Effector memory CD8-positive, alpha-beta T cell (primary cell): Measurements from ENCODE around the gene TMEM11.
A peak's percentile ranks its signal among the peaks of the same experiment; 100 is the strongest.

ENCODE experiments used
- ATAC-seq: fragments of 150-1000 bp; cut with Tn5 transposase; replicated peaks from 2 replicates; pipeline ENCODE4 v1.10.0; 2021; ENCODE audit warnings: mild to moderate bottlenecking, moderate library complexity
- DNase-seq, 3 experiments: peaks; one replicate each; pipeline ENCODE4 v3.0.0; 2021
- H3K27ac Mint-ChIP-seq, 2 donors: one replicate each; pipeline ENCODE4 v1.8.0; 2022; ENCODE audit warnings: mild to moderate bottlenecking in 2 of 2, mixed read lengths in 2 of 2, moderate library complexity in 2 of 2
- H3K27me3 Mint-ChIP-seq, 2 donors: one replicate each; pipeline ENCODE4 v1.8.0; 2022; ENCODE audit warnings: mixed read lengths in 2 of 2
- H3K36me3 Mint-ChIP-seq: one replicate; pipeline ENCODE4 v1.8.0; 2022; ENCODE audit warnings: mild to moderate bottlenecking, moderate library complexity, mixed read lengths; ENCODE audit not compliant: insufficient read depth
- H3K4me1 Mint-ChIP-seq, 2 donors: one replicate each; pipeline ENCODE4 v1.8.0; 2022; ENCODE audit warnings: low read depth in 2 of 2, mixed read lengths in 2 of 2
- H3K4me3 Mint-ChIP-seq, 2 donors: one replicate each; pipeline ENCODE4 v1.8.0; 2022; ENCODE audit warnings: mild to moderate bottlenecking in 2 of 2, mixed read lengths in 2 of 2, moderate library complexity in 2 of 2
- H3K9me3 Mint-ChIP-seq, 2 donors: one replicate each; pipeline ENCODE4 v1.8.0; 2022; ENCODE audit warnings: mixed read lengths in 2 of 2

TMEM11 gene

DNA sequence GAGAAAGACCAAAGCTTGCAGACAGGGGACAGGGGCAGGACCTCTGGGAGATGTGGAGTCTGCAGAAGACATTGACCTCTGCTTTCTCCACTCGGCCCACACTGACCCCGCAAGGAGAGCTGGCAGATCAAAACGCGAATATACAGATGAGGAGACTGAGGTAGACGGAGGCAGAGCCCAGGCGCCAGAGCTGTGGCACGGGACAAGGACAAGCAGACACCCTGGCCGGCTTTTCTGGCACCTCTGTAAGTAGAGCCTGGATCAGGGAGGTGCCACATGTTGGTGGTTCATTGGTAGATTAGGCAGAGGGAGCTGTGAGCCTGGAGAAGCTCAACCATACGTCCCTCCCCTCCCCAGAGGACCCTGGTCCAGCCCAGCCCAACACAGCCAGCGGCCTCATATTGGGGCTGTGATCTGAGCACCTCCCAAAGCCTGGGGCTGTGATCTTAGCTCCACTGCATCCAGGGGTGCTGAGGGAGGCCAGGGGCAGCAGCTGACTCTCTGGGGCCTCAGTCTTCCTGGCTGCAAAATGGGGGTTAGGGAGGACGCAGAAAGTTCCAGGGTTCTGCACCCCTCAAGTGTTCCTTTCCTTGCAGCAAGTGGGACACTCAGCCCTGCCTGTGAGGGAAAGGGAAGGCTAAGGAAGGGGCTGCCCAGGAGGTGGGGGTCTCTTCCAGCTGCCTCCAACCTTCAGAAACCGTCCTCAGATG is 35.3 kb upstream of the TMEM11 start:
- Mint-ChIP-seq H3K4me3 (no peak overlapping the region), H3K27me3 (no peaks in the 10 kb centered on the region), H3K4me1 (peaks cover 35 to 45% of the 10 kb centered on the region in 2 donors), H3K27ac (peak overlapping the region in 1 of 2 donors; percentile 6), H3K36me3 (peaks cover 8% of the 10 kb centered on the region), H3K9me3 (no peaks in the 10 kb centered on the region)
- DNase-seq (no peak), ATAC-seq (no peak)

DNA sequence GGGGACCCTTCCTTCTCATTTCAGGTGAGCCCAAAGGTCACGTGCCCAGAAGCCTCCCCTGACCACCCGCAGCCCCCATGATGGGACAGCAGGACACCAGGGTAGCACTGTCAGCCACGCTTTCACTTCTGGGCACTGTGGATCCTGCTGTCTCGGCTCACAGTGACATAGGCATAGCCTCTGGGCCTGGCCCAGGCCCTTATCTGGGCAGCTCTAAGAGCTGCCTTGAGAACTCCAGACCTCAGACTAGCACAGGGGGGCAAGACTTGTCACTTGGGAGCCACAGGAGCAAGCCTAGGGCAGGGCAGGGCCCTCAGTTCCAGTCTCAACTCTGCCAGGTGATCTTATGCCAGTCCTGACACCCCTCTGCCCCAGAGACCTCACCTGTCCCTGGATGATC is 34.5 kb upstream of the TMEM11 start:
- peak overlapping the region; percentile 19 to 81 for H3K27ac Mint-ChIP-seq
- H3K36me3 Mint-ChIP-seq, result peaks cover 7% of the 10 kb centered on the region
- H3K9me3 Mint-ChIP-seq, result no peaks in the 10 kb centered on the region
- no peak overlapping the region for H3K4me3 Mint-ChIP-seq
- H3K4me1 Mint-ChIP-seq, result peaks cover 31 to 39% of the 10 kb centered on the region in 2 donors
- H3K27me3 Mint-ChIP-seq, result no peaks in the 10 kb centered on the region
- DNase-seq (no peak), ATAC-seq (no peak)

DNA sequence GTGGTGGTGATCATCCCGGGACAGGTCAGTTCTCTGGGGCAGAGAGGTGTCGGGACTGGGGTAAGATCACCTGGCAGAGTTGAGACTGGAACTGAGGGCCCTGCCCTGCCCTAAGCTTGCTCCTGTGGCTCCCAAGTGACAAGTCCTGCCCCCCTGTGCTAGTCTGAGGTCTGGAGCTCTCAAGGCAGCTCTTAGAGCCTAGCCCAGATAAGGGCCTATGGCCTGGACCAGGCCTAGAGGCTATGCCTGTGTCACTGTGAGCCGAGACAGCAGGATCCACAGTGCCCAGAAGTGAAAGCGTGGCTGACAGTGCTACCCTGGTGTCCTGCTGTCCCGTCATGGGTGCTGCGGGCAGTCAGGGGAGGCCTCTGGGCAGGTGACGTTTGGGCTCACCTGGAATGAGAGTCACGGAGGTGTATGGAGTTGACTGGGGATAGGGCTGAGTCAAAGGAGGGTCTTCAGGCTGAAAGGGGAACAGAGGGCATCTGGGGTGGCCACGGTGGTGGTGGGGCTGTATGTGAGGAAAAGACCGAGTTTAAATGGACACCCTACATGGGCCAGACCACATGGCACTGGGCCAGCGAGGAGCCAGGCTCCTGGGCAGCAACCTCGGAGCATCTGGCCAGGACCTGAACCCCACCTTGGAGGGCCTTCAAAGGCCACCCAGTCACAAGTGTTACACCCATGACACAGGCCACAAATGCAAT is 33.7 kb upstream of the TMEM11 start:
- peak overlapping the region; percentile 19 to 81 for H3K27ac Mint-ChIP-seq
- DNase-seq (no peak), ATAC-seq (no peak)
- peaks cover 29 to 38% of the 10 kb centered on the region in 2 donors for H3K4me1 Mint-ChIP-seq
- H3K36me3 Mint-ChIP-seq, result peaks cover 3% of the 10 kb centered on the region
- H3K27me3 Mint-ChIP-seq, result no peaks in the 10 kb centered on the region
- H3K4me3 Mint-ChIP-seq, result no peak overlapping the region
- H3K9me3 Mint-ChIP-seq, result no peaks in the 10 kb centered on the region

DNA sequence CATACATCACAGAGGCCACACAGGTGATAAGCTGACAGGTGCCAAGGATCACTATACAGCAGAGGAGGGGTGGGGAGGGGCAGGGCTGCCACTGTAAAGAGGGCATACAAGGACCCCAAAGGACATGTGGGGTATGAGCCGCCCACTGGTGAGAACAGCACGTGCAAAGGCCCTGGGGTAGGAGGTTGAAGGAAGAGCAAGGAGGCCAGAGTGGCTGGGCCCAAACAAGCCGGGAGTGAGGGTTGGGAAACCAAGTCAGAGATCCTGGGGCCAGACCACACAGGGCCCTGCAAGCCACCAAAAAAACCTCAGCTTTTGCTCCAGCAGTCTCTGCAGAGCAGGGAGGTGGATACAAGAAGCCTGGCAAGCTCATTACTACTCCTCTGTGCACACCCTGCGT is 32.7 kb upstream of the TMEM11 start:
- H3K4me1 Mint-ChIP-seq, result peaks cover 23 to 29% of the 10 kb centered on the region in 2 donors
- H3K27ac Mint-ChIP-seq, result peak overlapping the region in 1 of 2 donors; percentile 44
- ATAC-seq (no peak), DNase-seq (no peak)
- H3K36me3 Mint-ChIP-seq, result peaks cover 6% of the 10 kb centered on the region
- no peaks in the 10 kb centered on the region for H3K27me3 Mint-ChIP-seq
- H3K4me3 Mint-ChIP-seq, result no peak overlapping the region
- no peaks in the 10 kb centered on the region for H3K9me3 Mint-ChIP-seq

DNA sequence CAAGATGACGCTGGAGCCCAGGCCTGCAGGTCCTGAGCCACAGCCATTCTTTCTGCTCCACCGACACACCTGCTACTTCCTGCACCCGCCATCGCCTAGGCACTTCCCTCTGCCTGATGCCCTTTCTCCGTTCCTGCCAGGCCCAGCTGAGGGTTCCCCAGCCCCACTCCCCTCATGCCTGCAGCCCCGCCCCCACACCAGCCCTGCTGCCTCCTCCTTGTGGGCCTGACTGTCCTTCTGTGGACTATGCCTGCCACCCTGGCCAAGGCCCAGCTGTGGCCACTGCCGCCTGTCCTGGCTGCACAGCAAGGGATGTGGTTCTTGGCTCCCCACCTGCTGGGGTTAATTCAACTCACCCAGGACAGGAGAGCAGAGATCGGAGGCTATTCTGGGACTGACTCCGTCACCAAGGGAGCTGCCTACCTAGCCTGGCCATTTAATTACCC is 31.7 kb upstream of the TMEM11 start:
- Mint-ChIP-seq H3K27me3 (no peaks in the 10 kb centered on the region), H3K4me3 (no peak overlapping the region), H3K36me3 (peaks cover 8% of the 10 kb centered on the region), H3K4me1 (peaks cover 19 to 22% of the 10 kb centered on the region in 2 donors), H3K27ac (no peak overlapping the region), H3K9me3 (no peaks in the 10 kb centered on the region)
- ATAC-seq, result no peak
- DNase-seq, result no peak

DNA sequence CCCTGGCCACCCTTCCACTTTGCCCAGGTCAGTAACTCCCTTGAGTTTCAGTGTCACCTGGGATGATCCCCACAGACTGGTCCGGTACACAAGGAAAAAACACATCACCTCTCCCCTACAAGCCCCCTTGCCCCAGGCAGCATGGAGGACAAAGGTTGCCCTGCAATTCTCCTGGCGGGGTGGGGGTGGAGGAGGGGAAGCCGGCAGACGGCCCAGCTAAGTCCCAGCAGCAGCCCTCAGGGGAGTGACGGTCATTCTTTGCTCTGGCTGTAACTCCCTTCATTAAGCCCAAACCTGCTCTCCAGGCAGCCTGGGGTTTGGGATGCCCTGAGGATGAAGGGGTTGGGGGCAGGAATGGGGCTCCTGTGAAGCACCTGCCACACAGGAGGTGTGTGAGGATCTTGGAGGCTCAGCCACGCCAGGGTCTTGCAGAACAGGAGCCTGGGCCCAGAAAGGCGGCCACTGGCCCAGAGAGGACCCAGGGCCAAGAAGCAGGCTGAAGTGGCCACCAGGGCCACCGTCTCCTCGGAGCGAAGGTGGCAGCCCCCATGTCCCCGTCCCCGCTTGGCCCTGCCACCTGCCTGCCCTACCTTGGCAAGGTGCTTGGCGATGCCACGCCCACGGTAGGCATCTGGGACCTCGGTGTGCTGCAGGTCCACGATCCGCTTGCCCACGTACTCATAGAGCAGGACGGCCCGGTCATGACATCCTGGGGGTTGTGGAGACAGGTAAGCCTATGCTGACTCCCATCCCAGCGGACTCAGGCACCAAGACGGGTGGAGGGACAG is 29.7 kb upstream of the TMEM11 start:
- Mint-ChIP-seq H3K36me3 (peaks cover 8% of the 10 kb centered on the region), H3K27ac (no peak overlapping the region), H3K9me3 (no peaks in the 10 kb centered on the region), H3K27me3 (no peaks in the 10 kb centered on the region), H3K4me1 (peaks cover 4 to 8% of the 10 kb centered on the region in 2 donors), H3K4me3 (no peak overlapping the region)
- ATAC-seq (no peak), DNase-seq (no peak)

DNA sequence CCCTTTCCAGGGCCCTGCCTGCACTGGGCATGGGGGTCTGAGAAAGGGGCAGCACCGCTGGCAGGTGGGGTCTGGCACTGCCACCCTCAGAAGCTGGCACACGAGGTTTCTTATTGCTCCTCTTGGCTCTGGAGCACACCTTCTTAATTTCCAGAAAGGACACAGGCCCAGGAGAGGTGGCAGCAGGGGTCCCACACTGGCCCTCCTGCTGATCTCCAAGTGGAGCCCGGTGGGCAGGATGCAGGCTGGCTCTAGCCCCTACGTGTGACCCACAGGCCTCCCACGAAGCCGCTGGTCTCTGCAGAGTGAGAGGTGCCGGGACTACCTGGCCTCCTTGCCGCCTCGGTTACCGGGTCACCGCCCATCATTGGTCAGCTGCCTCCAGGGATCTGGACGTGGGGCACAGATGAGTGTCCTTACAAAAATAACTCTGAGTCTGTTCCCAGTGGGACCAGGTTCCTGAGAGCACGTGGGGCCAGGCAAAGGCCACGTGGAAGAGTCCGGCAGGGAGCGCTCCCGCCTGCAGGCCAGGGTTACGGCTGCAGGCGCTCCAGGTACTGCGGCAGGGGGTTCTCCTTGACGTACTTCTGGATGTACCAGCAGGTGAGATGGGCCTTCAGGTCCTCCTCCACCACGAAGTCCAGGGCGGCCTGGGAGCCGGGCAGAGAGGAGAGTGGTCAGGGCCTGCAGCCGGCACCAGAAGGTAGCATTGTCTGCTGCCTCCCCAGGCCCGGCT is 29.0 kb upstream of the TMEM11 start:
- Mint-ChIP-seq H3K4me3 (no peak overlapping the region), H3K27ac (no peak overlapping the region), H3K4me1 (peaks cover 3 to 4% of the 10 kb centered on the region in 2 donors), H3K9me3 (no peaks in the 10 kb centered on the region), H3K36me3 (peaks cover 8% of the 10 kb centered on the region), H3K27me3 (no peaks in the 10 kb centered on the region)
- no peak for ATAC-seq
- no peak for DNase-seq

DNA sequence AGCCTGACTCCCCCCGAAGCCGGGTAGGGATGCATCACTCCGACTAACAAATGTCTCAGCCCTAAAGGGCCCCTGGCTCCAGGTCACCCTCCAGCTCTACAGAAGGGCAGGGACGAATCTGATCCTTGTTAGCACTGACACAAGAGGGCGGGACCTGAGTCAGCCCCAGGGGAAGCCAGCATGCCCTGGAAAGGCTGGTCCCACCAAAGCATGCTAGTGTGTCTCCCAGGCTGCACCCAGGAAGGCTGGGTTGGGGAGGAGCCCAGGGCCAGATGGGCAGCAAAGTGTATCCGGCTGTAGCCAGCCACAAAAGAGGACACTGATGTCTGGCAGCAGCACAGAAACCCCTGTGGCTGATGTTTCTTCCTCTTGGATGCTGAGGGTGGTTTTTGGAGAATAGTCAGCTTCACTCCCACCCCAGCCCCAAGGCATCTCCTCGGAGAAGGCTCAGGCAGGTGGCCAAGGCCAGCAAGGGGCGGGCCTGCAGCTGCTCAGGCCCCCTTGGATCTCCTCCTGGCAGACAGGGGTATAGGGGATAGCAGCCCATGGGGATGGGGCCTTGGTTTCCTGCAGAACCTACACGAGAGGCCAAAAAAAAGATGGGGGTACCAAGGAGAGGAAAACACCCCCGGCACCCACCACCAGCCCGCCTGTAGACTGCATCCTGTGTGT is 28.2 kb upstream of the TMEM11 start:
- no peak for ATAC-seq
- no peak overlapping the region for H3K4me3 Mint-ChIP-seq
- peaks cover 8% of the 10 kb centered on the region for H3K36me3 Mint-ChIP-seq
- peak overlapping the region in 1 of 2 donors; percentile 27 for H3K27ac Mint-ChIP-seq
- no peaks in the 10 kb centered on the region for H3K9me3 Mint-ChIP-seq
- DNase-seq, result no peak
- H3K4me1 Mint-ChIP-seq, result no peaks in the 10 kb centered on the region
- no peaks in the 10 kb centered on the region for H3K27me3 Mint-ChIP-seq

DNA sequence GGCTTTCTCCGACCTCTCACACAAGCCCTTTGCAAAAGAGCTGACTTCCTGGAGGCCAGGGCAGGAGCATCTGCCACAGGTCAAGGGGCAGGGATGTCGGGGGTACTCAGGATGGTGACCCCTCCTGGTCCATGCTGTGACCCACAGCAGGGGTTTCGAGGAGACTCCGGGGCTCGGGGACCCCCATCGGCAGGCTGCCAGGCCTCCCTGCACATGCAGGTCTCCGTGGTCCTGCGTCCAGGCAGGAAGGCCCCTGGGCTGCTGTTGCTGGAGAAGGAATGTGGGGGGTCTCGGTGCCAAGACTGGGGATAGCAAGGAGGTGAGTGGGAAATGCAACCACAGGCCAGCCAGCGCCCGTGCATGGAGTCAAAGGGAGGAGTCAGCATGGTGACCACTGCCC is 27.6 kb upstream of the TMEM11 start:
- Mint-ChIP-seq H3K4me3 (no peak overlapping the region), H3K9me3 (no peaks in the 10 kb centered on the region), H3K27ac (peak overlapping the region in 1 of 2 donors; percentile 27), H3K27me3 (no peaks in the 10 kb centered on the region), H3K36me3 (peaks cover 8% of the 10 kb centered on the region), H3K4me1 (no peaks in the 10 kb centered on the region)
- ATAC-seq (no peak), DNase-seq (no peak)

DNA sequence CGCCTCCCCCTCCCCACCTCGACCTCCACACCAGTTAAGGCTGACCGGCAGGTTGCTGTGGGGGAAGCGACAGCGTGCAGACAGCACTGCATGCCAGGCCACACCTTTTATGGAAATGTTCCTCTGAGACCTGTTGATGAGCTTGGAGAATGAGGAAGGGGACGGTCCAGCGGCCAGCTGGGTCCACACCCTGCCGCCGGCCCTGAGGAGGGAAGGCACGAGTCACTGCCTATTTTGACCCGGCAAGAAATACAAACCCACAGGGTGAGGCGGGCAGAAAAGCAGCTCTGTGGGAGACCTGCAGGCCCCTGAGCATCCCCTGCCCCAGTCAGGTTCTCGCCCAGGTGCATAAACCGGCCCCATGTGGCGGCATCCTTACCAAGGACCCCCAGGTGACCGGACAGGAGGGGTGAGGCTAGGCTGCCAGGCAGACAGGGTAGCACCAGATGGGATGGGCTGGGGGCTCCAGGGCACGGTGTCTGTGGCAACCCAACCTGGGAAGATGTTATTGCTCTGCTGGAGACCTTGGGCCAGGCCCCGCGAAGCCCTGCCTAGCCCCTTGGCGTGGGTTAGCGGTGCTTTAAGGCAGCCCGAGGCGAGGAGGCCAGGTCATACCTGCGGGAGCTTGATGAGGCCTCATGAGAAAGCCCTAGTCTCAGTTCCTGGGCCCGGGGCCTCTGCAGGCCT is 26.6 kb upstream of the TMEM11 start:
- Mint-ChIP-seq H3K4me3 (no peak overlapping the region), H3K27ac (peak overlapping the region in 1 of 2 donors; percentile 27), H3K9me3 (no peaks in the 10 kb centered on the region), H3K4me1 (peaks cover 0 to under 1% of the 10 kb centered on the region in 2 donors), H3K27me3 (no peaks in the 10 kb centered on the region), H3K36me3 (peaks cover 8% of the 10 kb centered on the region)
- DNase-seq, result no peak
- no peak for ATAC-seq

DNA sequence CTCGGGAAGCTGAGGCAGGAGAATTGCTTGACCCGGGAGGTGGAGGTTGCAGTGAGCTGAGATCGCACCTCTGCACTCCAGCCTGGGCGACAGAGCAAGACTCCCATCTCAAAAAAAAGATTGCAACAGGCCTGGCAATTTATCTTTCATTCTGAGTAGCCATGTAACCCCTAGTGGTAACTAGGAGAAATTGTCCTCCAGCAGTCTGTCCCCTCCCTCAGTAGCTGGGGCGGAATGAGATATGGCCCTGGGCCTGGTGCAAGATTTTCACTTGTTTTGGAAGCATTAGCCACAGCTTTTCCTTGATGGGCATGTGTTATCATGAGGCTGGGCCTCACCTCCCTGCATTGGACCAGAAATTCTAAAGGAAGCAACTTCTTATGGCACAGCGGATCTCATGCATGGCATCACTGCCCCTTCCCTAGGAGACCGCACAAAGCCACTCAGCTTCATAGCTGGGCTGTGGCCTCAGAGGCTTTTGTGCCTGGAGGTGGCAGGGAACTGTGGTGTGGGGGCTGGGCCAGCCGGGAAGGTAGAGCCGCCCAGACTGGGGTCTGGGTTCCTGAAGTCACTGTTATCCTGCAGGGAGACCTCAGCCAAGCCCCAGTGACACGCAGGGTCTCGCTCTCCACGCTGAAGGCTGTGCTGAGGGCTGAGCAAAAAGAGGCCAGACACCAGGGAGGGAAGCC is 25.9 kb upstream of the TMEM11 start:
- H3K4me1 Mint-ChIP-seq, result peaks cover 0 to 2% of the 10 kb centered on the region in 2 donors
- H3K9me3 Mint-ChIP-seq, result no peaks in the 10 kb centered on the region
- no peak overlapping the region for H3K4me3 Mint-ChIP-seq
- ATAC-seq, result peak; percentile 51
- no peak overlapping the region for H3K27ac Mint-ChIP-seq
- no peak for DNase-seq
- H3K36me3 Mint-ChIP-seq, result peaks cover 8% of the 10 kb centered on the region
- H3K27me3 Mint-ChIP-seq, result no peaks in the 10 kb centered on the region

DNA sequence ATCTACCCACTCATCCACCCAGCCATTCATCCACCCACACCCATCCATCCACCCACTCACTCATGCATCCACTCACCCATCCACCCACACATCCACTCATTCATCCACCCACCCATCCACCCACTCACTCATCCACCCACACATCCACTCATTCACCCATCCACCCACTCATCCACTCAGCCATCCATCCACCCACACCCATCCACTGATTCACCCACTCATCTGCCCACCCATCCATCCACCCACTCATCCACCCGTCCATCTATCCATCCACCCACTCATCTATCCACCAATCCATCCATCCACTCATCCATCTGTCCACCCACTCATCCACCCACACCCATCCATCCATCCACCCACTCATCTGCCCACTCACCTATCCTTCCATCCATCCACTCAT is 22.0 kb upstream of the TMEM11 start:
- DNase-seq (no peak), ATAC-seq (no peak)
- Mint-ChIP-seq H3K9me3 (peaks cover 7 to 9% of the 10 kb centered on the region in 2 donors), H3K4me3 (no peak overlapping the region), H3K36me3 (no peaks in the 10 kb centered on the region), H3K4me1 (peaks cover 0 to 2% of the 10 kb centered on the region in 2 donors), H3K27ac (peak overlapping the region in 1 of 2 donors; percentile 45), H3K27me3 (no peaks in the 10 kb centered on the region)
